ENCODE data around the gene PLEKHA4.
A peak's percentile ranks its signal among the peaks of the same experiment; 100 is the strongest.
"Not testable (repeated sequence)": the region's sequence is repeated elsewhere in the genome, so short reads cannot be mapped to it uniquely, and the experiment has no call there.

The PLEKHA4 gene

DNA sequence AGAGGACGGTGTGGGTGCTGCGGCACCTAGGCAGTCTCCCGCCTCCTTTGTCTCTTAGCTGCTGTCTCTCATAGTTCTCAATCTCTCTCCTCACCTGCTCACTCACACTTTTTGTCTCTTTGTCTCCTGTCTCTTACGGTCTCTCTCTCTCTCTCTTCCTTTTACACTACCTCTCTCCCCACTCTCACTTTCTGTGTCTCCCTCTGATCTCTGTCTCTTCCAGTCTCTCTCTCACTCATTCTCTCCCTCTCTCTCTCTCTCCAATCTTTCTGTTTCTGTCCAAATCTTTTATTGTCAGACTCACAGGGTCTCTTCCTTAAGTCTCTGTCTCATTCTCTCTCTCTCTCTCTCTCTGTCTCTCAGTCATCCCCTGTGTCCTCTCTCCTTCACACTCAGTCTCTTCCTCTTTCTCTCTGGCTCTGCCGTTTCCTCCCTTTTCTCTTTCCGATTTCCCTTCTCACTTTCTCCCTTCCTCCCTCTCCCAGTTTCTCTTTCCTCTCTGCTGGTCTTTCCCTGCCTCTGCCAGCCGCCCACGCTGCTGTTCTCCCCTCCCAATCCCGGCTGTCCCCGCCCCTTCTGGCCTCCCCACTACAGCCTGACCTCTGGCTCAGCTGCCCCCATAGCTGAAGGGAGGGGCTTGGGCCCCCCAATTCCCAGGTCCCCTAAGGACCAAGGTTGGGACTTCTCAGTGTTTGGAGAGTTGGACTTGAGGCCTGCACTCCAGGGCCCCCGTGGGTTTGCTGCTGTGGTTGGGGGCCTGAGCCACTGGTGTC is at the start of gene PLEKHA4:
Gene PLEKHA4, minus strand, starts transcription at position 504 of the 773 bp plus-strand sequence. CDS start 997 bp downstream, outside the sequence.
- DNase-seq: no peak

- DNase-seq: no peak
Measured at GRCh38 chr19:48918071-48918470, 49.7 kb upstream of the PLEKHA4 start.

DNA sequence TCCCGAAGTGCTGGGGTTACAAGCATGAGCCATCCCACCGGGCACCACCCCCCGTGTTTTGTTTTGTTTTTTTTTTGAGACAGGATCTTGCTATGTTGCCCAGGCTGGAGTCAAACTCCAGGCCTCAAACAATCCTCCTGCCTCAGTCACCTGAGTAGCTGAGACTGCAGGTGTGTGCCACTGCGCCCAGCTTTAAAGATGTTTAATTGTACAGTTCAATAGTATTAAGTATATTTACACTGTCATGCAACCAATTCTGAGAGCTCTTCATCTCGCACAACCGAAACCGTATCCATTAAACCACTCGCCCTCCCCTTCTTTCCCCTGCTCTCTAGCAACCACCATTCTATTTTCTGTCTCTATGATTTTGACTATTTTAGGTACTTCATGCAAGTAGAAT is 47.3 kb upstream of the PLEKHA4 start:
- no peak for DNase-seq

GRCh38 chr19:48914181-48914580 is 45.8 kb upstream of the PLEKHA4 start:
- no peak for DNase-seq

DNA sequence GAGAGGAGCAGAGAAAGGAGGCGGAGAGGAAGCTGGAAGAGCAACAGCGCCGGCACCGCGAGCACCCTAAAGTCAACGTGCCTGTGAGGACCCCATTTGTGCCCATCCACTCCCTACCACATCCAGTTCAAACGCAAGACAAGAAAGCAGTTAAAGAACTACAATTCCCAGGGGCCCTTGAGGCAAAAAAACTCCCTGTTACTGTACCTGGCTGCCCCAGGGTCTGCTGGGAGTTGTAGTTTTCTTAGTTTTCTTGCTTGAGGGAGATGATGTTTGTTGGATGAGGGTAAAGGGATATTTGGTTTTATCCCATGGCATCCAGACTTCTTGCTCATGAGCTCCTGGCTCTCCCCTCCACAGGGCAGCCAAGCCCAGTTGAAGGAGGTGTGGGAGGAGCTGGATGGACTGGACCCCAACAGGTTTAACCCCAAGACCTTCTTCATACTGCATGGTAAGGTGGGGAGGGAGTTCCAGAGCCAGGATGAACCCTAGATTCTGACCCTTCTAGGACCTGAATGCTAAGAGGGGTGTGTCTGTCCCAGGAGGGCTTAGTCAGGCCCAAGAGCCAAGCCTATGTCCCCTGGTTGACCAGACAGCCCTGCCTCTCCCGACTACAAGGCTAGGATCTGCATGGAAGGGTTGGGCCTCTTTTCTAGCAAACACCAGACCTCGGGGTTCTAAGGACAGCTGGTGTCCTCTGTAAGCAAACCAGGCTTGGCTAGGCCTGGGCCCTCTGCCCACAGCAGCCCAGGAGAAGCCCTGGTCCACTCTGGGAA is 44.9 kb upstream of the PLEKHA4 start:
- no peak for DNase-seq

GRCh38 chr19:48910803-48911202 is 42.4 kb upstream of the PLEKHA4 start:
- DNase-seq: no peak

- DNase-seq: not testable (repeated sequence)
Measured at GRCh38 chr19:48909424-48910077, 41.1 kb upstream of the PLEKHA4 start.

GRCh38 chr19:48907671-48908070 is 39.3 kb upstream of the PLEKHA4 start:
- DNase-seq: no peak

GRCh38 chr19:48906324-48906723 is 37.9 kb upstream of the PLEKHA4 start:
- DNase-seq: no peak

DNA sequence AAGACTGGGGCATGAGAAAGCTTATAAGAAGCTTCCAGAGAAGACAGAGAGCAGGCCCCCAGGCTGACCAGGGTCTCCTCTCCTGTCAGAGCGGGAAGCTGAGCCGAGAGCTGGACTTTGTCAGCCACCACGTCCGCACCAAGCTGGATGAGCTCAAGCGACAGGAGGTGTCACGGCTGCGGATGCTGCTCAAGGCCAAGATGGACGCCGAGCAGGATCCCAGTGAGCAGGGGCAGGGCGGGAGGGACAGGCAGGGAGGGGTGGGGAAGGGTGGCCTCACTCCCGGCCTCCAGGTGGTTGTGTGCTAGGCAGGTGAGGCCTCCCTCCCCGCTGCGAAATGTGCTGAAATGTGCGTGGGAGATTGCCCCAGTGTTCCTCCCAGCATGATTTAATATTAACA is 37.2 kb upstream of the PLEKHA4 start:
- DNase-seq: no peak

- DNase-seq: not testable (repeated sequence)
Measured at GRCh38 chr19:48903788-48904187, 35.4 kb upstream of the PLEKHA4 start.

DNA sequence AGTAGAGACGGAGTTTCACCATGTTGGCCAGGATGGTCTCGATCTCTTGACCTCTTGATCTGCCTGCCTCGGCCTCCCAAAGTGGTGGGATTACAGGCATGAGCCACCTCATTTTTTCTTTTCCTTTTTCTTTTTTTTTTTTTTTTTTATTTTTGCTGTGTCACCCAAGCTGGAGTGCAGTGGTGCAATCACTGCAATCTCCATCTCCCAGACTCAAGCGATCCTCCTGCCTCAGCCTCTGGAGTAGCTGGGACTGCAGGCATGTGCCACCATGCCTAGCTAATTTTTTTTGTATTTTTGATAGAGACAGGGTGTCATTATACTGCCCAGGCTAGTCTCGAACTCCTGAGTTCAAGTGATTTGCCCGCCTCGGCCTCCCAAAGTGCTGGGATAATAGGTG is 33.9 kb upstream of the PLEKHA4 start:
- DNase-seq: not testable (repeated sequence)

DNA sequence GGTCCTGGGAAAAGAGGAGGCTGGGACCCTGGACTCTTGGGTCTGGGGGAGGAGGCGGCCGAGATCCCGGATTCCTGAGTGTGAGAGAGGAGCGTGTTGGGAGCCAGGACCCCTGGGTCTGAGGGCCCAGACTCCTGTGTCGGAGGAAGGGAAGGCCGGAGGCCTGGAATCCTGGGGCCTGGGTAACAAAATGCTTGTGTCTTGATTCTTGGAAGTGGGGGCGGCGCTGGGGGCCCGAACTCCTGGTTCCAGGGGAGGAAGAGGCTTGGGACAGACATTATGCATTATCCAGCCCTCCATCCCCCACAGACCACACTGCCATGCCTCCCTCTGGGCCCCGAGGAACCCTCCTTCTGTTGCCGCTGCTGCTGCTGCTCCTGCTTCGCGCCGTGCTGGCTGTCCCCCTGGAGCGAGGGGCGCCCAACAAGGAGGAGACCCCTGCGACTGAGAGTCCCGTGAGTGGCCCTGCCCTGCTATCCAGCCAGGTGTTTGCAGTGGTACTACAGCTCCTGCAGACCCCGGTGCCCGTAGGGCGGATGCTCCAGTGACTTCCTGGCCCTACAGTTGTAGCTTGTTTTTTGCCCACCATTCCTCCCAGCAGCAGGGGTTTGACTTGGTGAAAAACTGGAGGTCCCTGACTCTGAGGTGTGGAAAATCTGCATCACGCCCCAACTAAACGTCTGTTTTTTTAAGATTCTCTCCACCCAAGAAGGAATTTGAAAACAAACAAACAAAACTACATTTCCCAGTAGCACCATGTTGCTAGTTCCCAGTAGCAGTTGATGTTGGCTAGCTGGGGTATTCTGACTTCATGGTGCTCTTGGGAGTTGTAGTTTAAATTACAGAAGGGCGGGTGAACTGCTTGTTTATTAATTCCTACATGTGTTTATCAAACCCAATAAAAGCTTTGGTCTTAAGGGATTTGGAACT is 32.3 kb upstream of the PLEKHA4 start:
- no peak for DNase-seq

DNA sequence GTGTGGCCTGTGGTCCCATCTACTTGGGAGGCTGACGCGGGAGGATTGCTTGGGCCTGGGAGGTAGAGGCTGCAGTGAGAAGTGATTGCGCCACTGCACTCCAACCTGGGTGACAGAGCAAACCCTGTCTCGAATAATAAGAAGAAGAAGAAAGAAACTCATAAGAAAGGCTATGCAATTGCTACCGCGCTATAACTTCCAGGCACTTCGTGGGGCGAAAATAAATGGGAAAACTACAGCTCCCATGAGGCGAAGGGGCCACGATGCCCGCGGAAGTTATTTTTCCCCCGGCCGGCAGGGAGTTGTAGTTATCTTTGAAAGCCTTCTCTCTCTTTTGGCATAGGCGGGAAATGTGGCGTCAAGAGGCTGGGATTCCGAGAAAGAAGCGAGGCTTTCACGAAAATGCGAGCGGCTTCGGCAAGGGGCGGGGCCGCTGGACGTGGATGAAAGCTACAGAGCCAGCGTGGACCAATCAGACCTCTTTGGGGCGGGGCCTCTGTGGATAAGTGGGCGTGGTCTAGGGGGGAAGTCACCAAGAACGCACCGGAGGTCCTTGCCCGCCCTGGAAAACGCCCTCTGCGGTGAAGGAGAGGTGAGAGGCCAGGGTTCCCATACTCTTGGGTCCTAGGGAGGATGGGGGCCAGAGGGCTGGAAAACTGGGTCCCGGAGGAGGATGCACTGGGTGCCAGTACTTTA is 31.5 kb upstream of the PLEKHA4 start, which contains the start of gene NUCB1:
Gene NUCB1, plus strand, starts transcription at position 532 of the 696 bp plus-strand sequence. CDS start 485 bp downstream, outside the sequence.
- peak; percentile 98 for DNase-seq

GRCh38 chr19:48899386-48899749 is 31.0 kb upstream of the PLEKHA4 start:
- DNase-seq: not testable (repeated sequence)

DNA sequence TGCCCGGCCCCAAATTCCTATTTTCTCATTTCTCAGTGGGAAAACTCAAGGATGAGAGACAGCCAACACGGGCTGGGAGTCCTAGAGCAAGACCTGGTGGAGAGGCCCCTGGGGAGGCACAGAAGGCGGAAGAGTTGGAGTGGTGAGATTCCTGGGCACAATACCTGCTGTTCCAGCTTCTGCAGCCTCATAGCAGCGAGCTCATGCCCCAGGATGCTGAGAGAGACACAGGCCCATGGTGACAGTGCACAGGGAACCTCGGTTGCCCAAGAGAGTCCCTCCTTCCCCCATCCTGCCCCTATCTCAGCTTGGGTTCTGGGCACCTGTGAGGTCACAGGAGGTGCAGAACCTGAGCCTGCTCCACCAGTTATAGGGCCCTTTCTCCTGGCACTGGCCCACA is 28.8 kb upstream of the PLEKHA4 start:
- no peak for DNase-seq

DNA sequence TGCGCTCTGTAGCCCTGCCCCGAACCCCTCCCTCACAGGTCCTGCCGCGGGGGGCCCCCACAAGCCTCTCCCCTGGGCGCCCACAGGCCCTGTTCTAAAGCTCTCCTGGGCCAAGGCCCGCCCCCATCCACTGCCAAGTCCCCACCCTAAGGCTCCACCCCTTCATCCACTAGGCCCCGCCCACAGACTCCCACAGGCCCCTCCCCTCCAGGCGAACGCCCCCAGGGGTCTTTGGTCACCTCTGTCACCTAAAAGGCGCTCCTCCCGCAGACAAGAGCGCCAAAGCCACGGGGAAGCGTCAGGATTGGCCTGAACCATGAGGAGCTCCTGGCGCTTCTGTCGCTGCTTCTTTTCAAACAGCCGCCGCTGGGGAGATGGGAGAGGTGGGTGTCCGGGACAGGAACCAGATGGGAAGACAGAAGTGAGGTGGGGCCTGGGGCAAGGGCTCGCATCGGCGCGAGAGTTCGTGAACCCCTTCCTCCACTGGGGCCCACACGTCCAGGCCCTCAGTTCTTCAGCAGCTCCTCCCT is 27.8 kb upstream of the PLEKHA4 start:
- peak; percentile 49 for DNase-seq

DNA sequence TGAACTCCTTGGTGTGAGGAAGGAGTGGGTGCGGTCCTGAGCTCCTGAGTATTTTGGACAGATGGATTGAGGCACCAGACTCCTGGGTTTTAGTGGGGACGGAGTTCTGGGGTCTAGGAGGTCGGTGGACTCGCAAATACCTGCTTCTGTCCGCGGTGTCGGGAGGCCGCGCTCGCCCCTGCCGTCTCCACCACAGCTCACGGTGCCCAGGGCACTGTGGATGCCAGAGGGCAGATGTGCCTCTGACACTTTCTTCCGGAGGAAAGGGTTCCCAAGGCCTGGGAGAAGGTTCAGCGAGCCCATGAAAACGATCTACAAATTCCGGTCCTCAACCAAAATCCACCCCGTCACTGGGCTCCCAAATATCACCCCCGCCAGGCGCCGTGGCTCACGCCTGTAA is 26.8 kb upstream of the PLEKHA4 start:
- DNase-seq: no peak

- no peak for DNase-seq
Measured at GRCh38 chr19:48890551-48890950, 22.1 kb upstream of the PLEKHA4 start.

- DNase-seq: not testable (repeated sequence)
Measured at GRCh38 chr19:48889496-48889895, 21.1 kb upstream of the PLEKHA4 start.

DNA sequence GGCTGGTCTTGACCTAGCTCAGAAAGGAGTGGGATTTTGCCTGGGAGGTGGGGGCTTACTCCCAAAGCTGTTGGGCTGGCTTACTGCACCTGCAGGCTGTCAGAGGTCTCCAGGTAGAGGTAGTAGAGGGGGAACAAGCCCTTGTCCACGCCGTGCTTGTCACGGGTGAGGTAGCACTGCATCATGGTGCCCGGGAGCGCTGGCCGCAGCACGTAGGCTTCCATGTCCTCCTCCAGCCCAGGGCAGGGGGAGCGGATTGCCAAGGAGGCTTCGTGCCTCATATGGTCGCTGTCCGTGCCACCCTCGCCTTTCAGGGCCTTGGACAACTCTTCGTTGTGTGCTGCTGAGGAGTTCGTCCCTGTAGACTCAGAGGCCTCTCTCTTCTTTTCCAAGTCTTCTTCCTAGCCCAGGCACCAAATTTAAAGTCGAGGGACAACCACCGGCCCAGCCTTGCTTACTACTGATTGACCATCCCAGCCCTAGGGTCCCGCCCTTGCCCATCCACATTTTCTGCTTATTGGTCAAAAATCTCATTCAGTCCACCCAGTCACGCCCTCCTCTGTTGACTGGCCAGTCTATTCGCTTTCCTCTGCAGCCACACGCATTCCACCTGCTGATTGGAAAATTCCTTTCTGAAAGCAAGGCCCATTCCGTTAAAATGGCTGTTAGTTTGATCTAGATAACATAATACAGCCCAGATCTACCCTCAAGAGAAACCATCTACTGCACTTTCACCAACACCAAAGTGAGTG is 19.6 kb upstream of the PLEKHA4 start:
- DNase-seq: no peak
